ENCODE data around the gene NUDT15. TPM values are rescaled to one million over a fixed set of nuclear protein-coding genes. Genes with fewer than 3 reads are reported as not detected.

NUDT15 gene
- total and polyA plus RNA-seq, 9 donors: 6.1 to 11.4 (median 9.7) TPM

DNA sequence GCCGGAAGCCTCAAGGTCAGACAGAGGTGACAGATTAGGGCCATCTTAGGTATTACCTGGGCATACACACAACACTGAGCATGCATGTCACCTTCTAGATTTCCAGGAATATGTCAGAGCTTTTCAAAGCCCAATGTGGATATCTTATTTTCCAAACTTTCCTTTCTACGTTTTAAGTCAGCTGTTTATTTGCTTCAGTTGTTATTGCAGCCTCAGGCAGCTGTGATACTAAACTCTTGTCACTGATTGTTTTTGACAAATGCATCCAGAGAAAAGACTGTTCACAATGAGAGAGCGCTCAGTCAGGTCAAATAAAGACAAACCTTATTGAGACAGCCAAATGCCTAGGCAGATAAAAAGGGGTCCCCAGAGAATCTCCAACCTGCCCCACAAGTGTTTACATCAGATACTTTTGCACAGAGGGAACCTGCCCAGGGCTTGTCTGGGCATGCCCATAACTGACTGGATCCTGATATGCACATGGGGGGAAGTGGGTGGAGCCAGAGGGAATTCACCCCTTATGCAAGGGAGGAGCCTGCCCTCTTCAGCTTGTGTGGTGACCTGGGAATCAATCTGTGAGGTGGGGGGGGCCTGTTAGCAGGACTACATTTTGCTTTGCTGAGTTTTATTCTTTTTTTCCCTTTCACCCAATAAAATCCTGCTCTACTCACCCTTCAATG, 28.9 kb downstream of the NUDT15 start:
- Histone ChIP-seq H3K27ac (no peak overlapping the region), H3K4me3 (no peak overlapping the region), H3K9me3 (peaks cover 0 to 10% of the 10 kb centered on the region in 2 donors), H3K27me3 (no peaks in the 10 kb centered on the region), H3K36me3 (no peaks in the 10 kb centered on the region), H3K4me1 (ENCODE audit: insufficient read depth) (no peaks in the 10 kb centered on the region)
- intact Hi-C loops (cut with DNase I): no loop called here
- DNase-seq: no peak
- TF ChIP-seq EP300 (IDR thresholded peaks at IDR 0.05): no peak
- TF ChIP-seq POLR2A (IDR thresholded peaks at IDR 0.05): no peak
- TF ChIP-seq, protein P1, sequence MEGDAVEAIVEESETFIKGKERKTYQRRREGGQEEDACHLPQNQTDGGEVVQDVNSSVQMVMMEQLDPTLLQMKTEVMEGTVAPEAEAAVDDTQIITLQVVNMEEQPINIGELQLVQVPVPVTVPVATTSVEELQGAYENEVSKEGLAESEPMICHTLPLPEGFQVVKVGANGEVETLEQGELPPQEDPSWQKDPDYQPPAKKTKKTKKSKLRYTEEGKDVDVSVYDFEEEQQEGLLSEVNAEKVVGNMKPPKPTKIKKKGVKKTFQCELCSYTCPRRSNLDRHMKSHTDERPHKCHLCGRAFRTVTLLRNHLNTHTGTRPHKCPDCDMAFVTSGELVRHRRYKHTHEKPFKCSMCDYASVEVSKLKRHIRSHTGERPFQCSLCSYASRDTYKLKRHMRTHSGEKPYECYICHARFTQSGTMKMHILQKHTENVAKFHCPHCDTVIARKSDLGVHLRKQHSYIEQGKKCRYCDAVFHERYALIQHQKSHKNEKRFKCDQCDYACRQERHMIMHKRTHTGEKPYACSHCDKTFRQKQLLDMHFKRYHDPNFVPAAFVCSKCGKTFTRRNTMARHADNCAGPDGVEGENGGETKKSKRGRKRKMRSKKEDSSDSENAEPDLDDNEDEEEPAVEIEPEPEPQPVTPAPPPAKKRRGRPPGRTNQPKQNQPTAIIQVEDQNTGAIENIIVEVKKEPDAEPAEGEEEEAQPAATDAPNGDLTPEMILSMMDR (IDR thresholded peaks at IDR 0.05): no peak
- 95 to 100% (median 98%) methylated on average over 3 of the region's 3 CpGs for WGBS, 3 donors

DNA sequence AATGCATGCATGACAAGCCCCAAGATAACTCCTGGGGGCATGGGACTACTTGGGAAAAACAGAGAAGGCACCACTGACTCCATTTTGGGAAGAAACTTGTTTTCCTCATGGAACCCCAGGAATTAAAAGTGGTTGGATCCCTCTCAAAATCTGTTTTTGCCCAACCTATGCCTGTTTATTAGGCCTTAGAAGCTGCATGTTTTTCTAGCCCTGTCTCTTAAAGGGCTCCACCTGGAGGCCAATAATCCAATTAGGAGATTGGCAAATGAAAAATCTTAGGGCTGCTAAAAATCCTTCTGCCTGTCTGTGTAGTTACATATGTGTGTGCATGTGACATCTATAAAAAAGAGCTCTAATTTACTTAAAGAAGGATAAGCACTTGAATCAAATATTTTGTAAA, 30.5 kb downstream of the NUDT15 start:
- Histone ChIP-seq H3K27ac (no peak overlapping the region), H3K36me3 (no peaks in the 10 kb centered on the region), H3K9me3 (peaks cover 0 to 26% of the 10 kb centered on the region in 2 donors), H3K27me3 (no peaks in the 10 kb centered on the region), H3K4me1 (ENCODE audit: insufficient read depth) (no peaks in the 10 kb centered on the region), H3K4me3 (no peak overlapping the region)
- intact Hi-C loops (cut with DNase I): no loop called here
- no peak for DNase-seq
- TF ChIP-seq EP300 (IDR thresholded peaks at IDR 0.05): no peak
- TF ChIP-seq POLR2A (IDR thresholded peaks at IDR 0.05): no peak
- TF ChIP-seq, protein P1 (IDR thresholded peaks at IDR 0.05): no peak

DNA sequence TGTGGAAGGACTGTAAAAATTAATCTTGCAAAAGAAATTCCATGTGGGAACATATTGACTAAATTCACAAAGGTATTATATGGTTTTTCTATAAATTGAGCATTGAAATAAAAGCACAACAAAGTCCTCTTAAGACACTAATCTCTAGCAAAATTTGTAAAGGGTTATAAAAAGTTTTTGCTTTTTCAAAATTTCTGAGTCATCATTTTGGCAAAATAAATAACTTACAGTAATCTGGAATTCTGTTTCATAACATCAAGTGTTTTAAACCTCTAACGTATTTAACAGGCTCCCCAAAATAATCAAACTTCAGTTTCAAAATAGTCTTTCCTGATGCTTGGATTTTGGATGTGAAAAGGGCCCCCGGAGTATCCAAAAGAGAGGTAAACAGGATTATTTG, 31.4 kb downstream of the NUDT15 start:
- Histone ChIP-seq H3K27me3 (no peaks in the 10 kb centered on the region), H3K27ac (no peak overlapping the region), H3K9me3 (peaks cover 0 to 26% of the 10 kb centered on the region in 2 donors), H3K4me1 (ENCODE audit: insufficient read depth) (no peaks in the 10 kb centered on the region), H3K36me3 (no peaks in the 10 kb centered on the region), H3K4me3 (no peak overlapping the region)
- intact Hi-C loops (cut with DNase I): no loop called here
- no peak for TF ChIP-seq EP300 (IDR thresholded peaks at IDR 0.05)
- TF ChIP-seq POLR2A (IDR thresholded peaks at IDR 0.05): no peak
- TF ChIP-seq, protein P1 (IDR thresholded peaks at IDR 0.05): no peak
- WGBS, 3 donors: 92 to 94% (median 93%) methylated on average over 2 of the region's 2 CpGs
- DNase-seq: no peak

DNA sequence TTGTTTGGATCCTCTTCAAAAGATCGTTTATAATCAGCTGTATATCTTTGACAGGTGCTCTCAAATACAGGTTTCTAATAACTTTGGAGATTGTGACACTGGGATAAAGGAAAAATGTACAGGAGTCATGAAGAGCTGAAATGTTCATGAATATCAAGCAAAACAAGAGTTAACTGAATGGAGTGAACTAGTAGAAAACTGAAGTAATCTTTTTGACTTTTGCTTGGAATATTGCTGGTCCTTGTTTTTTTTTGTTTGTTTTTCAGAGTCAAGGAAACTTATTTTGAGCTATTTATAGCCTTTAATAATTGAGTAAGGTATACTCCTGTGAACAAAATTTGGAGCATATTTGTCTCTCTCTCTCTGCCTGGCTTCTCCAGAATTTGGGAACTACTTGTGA, 32.0 kb downstream of the NUDT15 start:
- Histone ChIP-seq H3K27me3 (no peaks in the 10 kb centered on the region), H3K4me1 (ENCODE audit: insufficient read depth) (no peaks in the 10 kb centered on the region), H3K36me3 (no peaks in the 10 kb centered on the region), H3K4me3 (no peak overlapping the region), H3K9me3 (peaks cover 0 to 26% of the 10 kb centered on the region in 2 donors), H3K27ac (no peak overlapping the region)
- no peak for TF ChIP-seq EP300 (IDR thresholded peaks at IDR 0.05)
- TF ChIP-seq, protein P1 (IDR thresholded peaks at IDR 0.05): no peak
- TF ChIP-seq POLR2A (IDR thresholded peaks at IDR 0.05): no peak
- intact Hi-C loops (cut with DNase I): no loop called here
- 92 to 96% (median 95%) methylated on average over 1 of the region's 1 CpG for WGBS, 3 donors
- no peak for DNase-seq

Measured in ovary (tissue), 9 donors.